ENCODE results near the gene COG5.

The COG5 gene

GRCh38 chr7:107383203-107383602 is 180.5 kb downstream of the COG5 start:
- Histone ChIP-seq H4K8ac (ENCODE audit: low read length) (no peak overlapping the region), H3K27ac (ENCODE audit: low read length, poor library complexity, severe bottlenecking) (no peak overlapping the region), H3K14ac (ENCODE audit: low read length in 2 of 2) (no peak overlapping the region), H2BK120ac (ENCODE audit: low read depth, low read length) (no peak overlapping the region), H3K79me1 (replicated peaks; ENCODE audit: low read length, poor library complexity, severe bottlenecking) (peaks cover 20% of the 10 kb centered on the region), H3K4me2 (ENCODE audit: low read length, poor library complexity, severe bottlenecking) (no peak overlapping the region), H3K18ac (ENCODE audit: low read depth in 1 of 2, low read length in 2 of 2) (no peak overlapping the region), H2BK15ac (ENCODE audit: low read depth, poor library complexity, severe bottlenecking) (no peak overlapping the region), H3K27me3 (ENCODE audit: control insufficient read depth in 1 of 2, insufficient read depth in 1 of 2, low read length in 2 of 2) (no peaks in the 10 kb centered on the region), H4K91ac (ENCODE audit: low read length) (no peak overlapping the region), H2BK12ac (ENCODE audit: low read length in 2 of 2) (peak overlapping the region in 1 of 2 experiments; percentile 42), H2AK5ac (ENCODE audit: low read length, severe bottlenecking) (no peak overlapping the region), H3K9me3 (ENCODE audit: control insufficient read depth, low read length) (no peaks in the 10 kb centered on the region), H3K23ac (ENCODE audit: low read length in 2 of 2) (no peak overlapping the region), H3K36me3 (ENCODE audit: control insufficient read depth in 1 of 2, insufficient read depth in 2 of 2, low read depth in 1 of 2, low read length in 2 of 2) (no peaks in the 10 kb centered on the region), H2AFZ (ENCODE audit: low read depth, low read length) (no peak overlapping the region), H3K4me3 (ENCODE audit: insufficient read depth in 1 of 2, low read depth in 1 of 2, low read length in 2 of 2) (no peak overlapping the region), H3K9ac (ENCODE audit: low read length) (no peak overlapping the region), H3K4ac (ENCODE audit: low read depth in 1 of 2, low read length in 2 of 2) (peak overlapping the region in 1 of 2 experiments; percentile 19), H3K4me1 (ENCODE audit: control insufficient read depth, insufficient read depth, low read depth, low read length) (peaks cover 3% of the 10 kb centered on the region), H2BK5ac (ENCODE audit: low read depth, low read length, poor library complexity, severe bottlenecking) (no peak overlapping the region)
- DNase-seq, result no peak
- WGBS, result 100% methylated on average over 4 of the region's 4 CpGs

GRCh38 chr7:107381453-107381852 is 182.3 kb downstream of the COG5 start:
- no peak overlapping the region for H3K4me3 ChIP-seq (ENCODE audit: insufficient read depth in 1 of 2, low read depth in 1 of 2, low read length in 2 of 2)
- H3K18ac ChIP-seq (ENCODE audit: low read depth in 1 of 2, low read length in 2 of 2), result no peak overlapping the region
- no peak overlapping the region for H3K23ac ChIP-seq (ENCODE audit: low read length in 2 of 2)
- no peaks in the 10 kb centered on the region for H3K36me3 ChIP-seq (ENCODE audit: control insufficient read depth in 1 of 2, insufficient read depth in 2 of 2, low read depth in 1 of 2, low read length in 2 of 2)
- no peak overlapping the region for H2BK5ac ChIP-seq (ENCODE audit: low read depth, low read length, poor library complexity, severe bottlenecking)
- H4K8ac ChIP-seq (ENCODE audit: low read length), result no peak overlapping the region
- no peak overlapping the region for H3K4ac ChIP-seq (ENCODE audit: low read depth in 1 of 2, low read length in 2 of 2)
- no peak overlapping the region for H2BK120ac ChIP-seq (ENCODE audit: low read depth, low read length)
- H3K4me1 ChIP-seq (ENCODE audit: control insufficient read depth, insufficient read depth, low read depth, low read length), result no peaks in the 10 kb centered on the region
- H2AFZ ChIP-seq (ENCODE audit: low read depth, low read length), result no peak overlapping the region
- H3K9ac ChIP-seq (ENCODE audit: low read length), result no peak overlapping the region
- no peak for DNase-seq
- H3K4me2 ChIP-seq (ENCODE audit: low read length, poor library complexity, severe bottlenecking), result no peak overlapping the region
- no peaks in the 10 kb centered on the region for H3K9me3 ChIP-seq (ENCODE audit: control insufficient read depth, low read length)
- no peak overlapping the region for H2BK15ac ChIP-seq (ENCODE audit: low read depth, poor library complexity, severe bottlenecking)
- no peak overlapping the region for H2AK5ac ChIP-seq (ENCODE audit: low read length, severe bottlenecking)
- no peak overlapping the region for H4K91ac ChIP-seq (ENCODE audit: low read length)
- H3K27ac ChIP-seq (ENCODE audit: low read length, poor library complexity, severe bottlenecking), result no peak overlapping the region
- peaks cover 22% of the 10 kb centered on the region for H3K79me1 ChIP-seq (replicated peaks; ENCODE audit: low read length, poor library complexity, severe bottlenecking)
- no peaks in the 10 kb centered on the region for H3K27me3 ChIP-seq (ENCODE audit: control insufficient read depth in 1 of 2, insufficient read depth in 1 of 2, low read length in 2 of 2)
- WGBS, result 100% methylated on average over 3 of the region's 4 CpGs
- no peak overlapping the region for H2BK12ac ChIP-seq (ENCODE audit: low read length in 2 of 2)
- no peak overlapping the region for H3K14ac ChIP-seq (ENCODE audit: low read length in 2 of 2)

DNA sequence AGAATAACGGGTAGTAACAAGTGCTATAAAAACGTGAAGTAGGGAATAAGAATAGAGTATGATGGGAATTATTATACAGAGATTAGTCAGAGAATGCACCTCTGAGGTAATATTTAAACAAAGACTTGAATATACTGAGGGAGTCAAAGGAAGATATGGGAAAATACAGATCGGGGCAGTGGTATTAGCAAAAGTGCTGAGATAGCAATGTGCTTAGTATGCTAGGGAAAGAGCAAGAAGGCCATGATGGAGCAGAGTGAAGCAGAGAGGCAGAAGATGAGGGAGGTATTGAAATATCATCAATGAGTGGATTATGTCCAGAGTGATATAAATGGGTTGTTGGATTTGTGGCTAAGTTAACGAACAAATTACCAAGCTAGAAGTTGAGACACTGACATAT is 190.4 kb downstream of the COG5 start:
- Histone ChIP-seq H3K79me1 (replicated peaks; ENCODE audit: low read length, poor library complexity, severe bottlenecking) (peaks cover 6% of the 10 kb centered on the region), H3K36me3 (ENCODE audit: control insufficient read depth in 1 of 2, insufficient read depth in 2 of 2, low read depth in 1 of 2, low read length in 2 of 2) (no peaks in the 10 kb centered on the region), H3K9ac (ENCODE audit: low read length) (no peak overlapping the region), H3K18ac (ENCODE audit: low read depth in 1 of 2, low read length in 2 of 2) (no peak overlapping the region), H3K4ac (ENCODE audit: low read depth in 1 of 2, low read length in 2 of 2) (no peak overlapping the region), H2BK15ac (ENCODE audit: low read depth, poor library complexity, severe bottlenecking) (no peak overlapping the region), H3K27ac (ENCODE audit: low read length, poor library complexity, severe bottlenecking) (no peak overlapping the region), H3K14ac (ENCODE audit: low read length in 2 of 2) (no peak overlapping the region), H3K23ac (ENCODE audit: low read length in 2 of 2) (no peak overlapping the region), H2BK5ac (ENCODE audit: low read depth, low read length, poor library complexity, severe bottlenecking) (no peak overlapping the region), H3K4me1 (ENCODE audit: control insufficient read depth, insufficient read depth, low read depth, low read length) (no peaks in the 10 kb centered on the region), H3K9me3 (ENCODE audit: control insufficient read depth, low read length) (no peaks in the 10 kb centered on the region), H3K27me3 (ENCODE audit: control insufficient read depth in 1 of 2, insufficient read depth in 1 of 2, low read length in 2 of 2) (no peaks in the 10 kb centered on the region), H2BK12ac (ENCODE audit: low read length in 2 of 2) (no peak overlapping the region), H2BK120ac (ENCODE audit: low read depth, low read length) (no peak overlapping the region), H2AK5ac (ENCODE audit: low read length, severe bottlenecking) (no peak overlapping the region), H2AFZ (ENCODE audit: low read depth, low read length) (no peak overlapping the region), H3K4me3 (ENCODE audit: insufficient read depth in 1 of 2, low read depth in 1 of 2, low read length in 2 of 2) (no peak overlapping the region), H3K4me2 (ENCODE audit: low read length, poor library complexity, severe bottlenecking) (no peak overlapping the region), H4K91ac (ENCODE audit: low read length) (no peak overlapping the region), H4K8ac (ENCODE audit: low read length) (no peak overlapping the region)
- DNase-seq, result no peak
- 92% methylated on average over 3 of the region's 4 CpGs for WGBS

DNA sequence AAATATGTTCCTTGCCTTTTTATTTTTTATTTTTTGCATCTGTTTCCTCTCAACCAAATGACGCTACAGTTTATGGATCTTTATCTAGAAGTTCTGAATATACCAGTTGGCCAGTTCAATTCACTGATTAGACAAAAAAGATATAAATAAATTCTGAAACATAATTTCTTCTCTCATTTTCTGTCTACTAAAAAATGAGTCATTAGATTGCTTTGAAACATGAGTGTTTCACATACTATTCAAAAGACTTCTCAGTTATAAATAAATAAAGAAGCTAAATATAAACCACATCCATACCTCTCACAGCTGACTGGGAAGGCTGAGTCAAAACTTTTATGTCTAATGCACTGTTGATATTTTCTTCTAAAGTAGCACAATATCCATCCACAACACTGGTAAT is 191.4 kb downstream of the COG5 start:
- Histone ChIP-seq H2BK12ac (ENCODE audit: low read length in 2 of 2) (no peak overlapping the region), H3K27me3 (ENCODE audit: control insufficient read depth in 1 of 2, insufficient read depth in 1 of 2, low read length in 2 of 2) (no peaks in the 10 kb centered on the region), H2AFZ (ENCODE audit: low read depth, low read length) (no peak overlapping the region), H3K79me1 (replicated peaks; ENCODE audit: low read length, poor library complexity, severe bottlenecking) (no peaks in the 10 kb centered on the region), H3K14ac (ENCODE audit: low read length in 2 of 2) (no peak overlapping the region), H3K9me3 (ENCODE audit: control insufficient read depth, low read length) (no peaks in the 10 kb centered on the region), H3K4me3 (ENCODE audit: insufficient read depth in 1 of 2, low read depth in 1 of 2, low read length in 2 of 2) (no peak overlapping the region), H3K36me3 (ENCODE audit: control insufficient read depth in 1 of 2, insufficient read depth in 2 of 2, low read depth in 1 of 2, low read length in 2 of 2) (no peaks in the 10 kb centered on the region), H3K9ac (ENCODE audit: low read length) (no peak overlapping the region), H2BK120ac (ENCODE audit: low read depth, low read length) (no peak overlapping the region), H4K8ac (ENCODE audit: low read length) (no peak overlapping the region), H3K4me2 (ENCODE audit: low read length, poor library complexity, severe bottlenecking) (no peak overlapping the region), H4K91ac (ENCODE audit: low read length) (no peak overlapping the region), H2BK15ac (ENCODE audit: low read depth, poor library complexity, severe bottlenecking) (no peak overlapping the region), H3K18ac (ENCODE audit: low read depth in 1 of 2, low read length in 2 of 2) (no peak overlapping the region), H3K4me1 (ENCODE audit: control insufficient read depth, insufficient read depth, low read depth, low read length) (no peaks in the 10 kb centered on the region), H2BK5ac (ENCODE audit: low read depth, low read length, poor library complexity, severe bottlenecking) (no peak overlapping the region), H3K4ac (ENCODE audit: low read depth in 1 of 2, low read length in 2 of 2) (no peak overlapping the region), H2AK5ac (ENCODE audit: low read length, severe bottlenecking) (no peak overlapping the region), H3K23ac (ENCODE audit: low read length in 2 of 2) (no peak overlapping the region), H3K27ac (ENCODE audit: low read length, poor library complexity, severe bottlenecking) (no peak overlapping the region)
- WGBS, result no CpG with 5 or more reads among the region's 1 CpG
- DNase-seq, result peak; percentile 56

Data from mesenchymal stem cell (in vitro differentiated cells and primary cell).